MM.1S (cell line): ENCODE data around the gene STARD10.

Experiments
- DNase-seq: peaks from one replicate; pipeline ENCODE4 v3.0.0-alpha.2; 2015
- H2AFZ ChIP-seq: fragments of 300-600 bp; sonication (generic); 2 replicates; pipeline ENCODE4 v1.6.0; 2016; ENCODE audit warnings: antibody characterized with exemption, low read length
- H3F3A ChIP-seq: fragments of 300-600 bp; sonication (generic); 2 replicates; pipeline ENCODE4 v1.6.1; 2016; ENCODE audit warnings: mild to moderate bottlenecking, antibody characterized with exemption, low read length, moderate library complexity, mixed read lengths; ENCODE audit not compliant: insufficient read depth
- H3K27ac ChIP-seq: fragments of 300-600 bp; sonication (generic); 2 replicates; pipeline ENCODE4 v1.5.1; 2016; ENCODE audit warnings: mild to moderate bottlenecking, low read length
- H3K27me3 ChIP-seq: fragments of 300-600 bp; sonication (generic); replicated peaks from 2 replicates; pipeline ENCODE4 v1.6.0; 2016; ENCODE audit warnings: low read length; ENCODE audit not compliant: insufficient read depth
- H3K36me3 ChIP-seq: fragments of 300-600 bp; sonication (generic); replicated peaks from 2 replicates; pipeline ENCODE4 v1.6.1; 2016; ENCODE audit warnings: mild to moderate bottlenecking, low read length, mixed read lengths; ENCODE audit not compliant: insufficient read depth
- H3K4me1 ChIP-seq: fragments of 300-600 bp; sonication (generic); 2 replicates; pipeline ENCODE4 v1.6.1; 2016; ENCODE audit warnings: low read length, mixed read lengths
- H3K4me2 ChIP-seq: fragments of 300-600 bp; sonication (generic); 2 replicates; pipeline ENCODE4 v1.6.0; 2016; ENCODE audit warnings: low read depth, low read length
- H3K4me3 ChIP-seq: fragments of 300-600 bp; sonication (generic); 2 replicates; pipeline ENCODE4 v1.5.1; 2016; ENCODE audit warnings: low read length, mixed read lengths
- H3K79me2 ChIP-seq: fragments of 300-600 bp; sonication (generic); 2 replicates; pipeline ENCODE4 v1.6.1; 2016; ENCODE audit warnings: mixed run types, low read length, mixed read lengths
- H3K9ac ChIP-seq: fragments of 300-600 bp; sonication (generic); 2 replicates; pipeline ENCODE4 v1.6.1; 2016; ENCODE audit warnings: low read length, mixed read lengths
- H3K9me2 ChIP-seq: fragments of 300-600 bp; sonication (generic); replicated peaks from 2 replicates; pipeline ENCODE4 v1.6.1; 2016; ENCODE audit warnings: mild to moderate bottlenecking, low read length, mixed read lengths; ENCODE audit not compliant: insufficient read depth
- H3K9me3 ChIP-seq: fragments of 300-600 bp; sonication (generic); replicated peaks from 2 replicates; pipeline ENCODE4 v1.6.1; 2016; ENCODE audit warnings: mild to moderate bottlenecking, low read length, mixed read lengths; ENCODE audit not compliant: insufficient read depth
- H4K20me1 ChIP-seq: fragments of 300-600 bp; sonication (generic); 2 replicates; pipeline ENCODE4 v1.6.1; 2016; ENCODE audit warnings: mild to moderate bottlenecking, low read length, moderate library complexity, mixed read lengths; ENCODE audit not compliant: insufficient read depth
- CTCF ChIP-seq: fragments of 300-600 bp; sonication (generic); IDR thresholded peaks from 2 replicates; pipeline ENCODE4 v1.5.1; 2016; ENCODE audit warnings: antibody characterized with exemption, low read length, mixed read lengths
- EZH2 ChIP-seq: fragments of 300-600 bp; sonication (generic); optimal IDR thresholded peaks from 2 replicates; pipeline ENCODE3; 2017; ENCODE audit warnings: low read depth, mild to moderate bottlenecking, antibody characterized with exemption, low read length, mixed read lengths
- EZH2phosphoT487 ChIP-seq: fragments of 300-600 bp; sonication (generic); IDR thresholded peaks from 2 replicates; pipeline ENCODE4 v1.6.1; 2018; ENCODE audit warnings: antibody characterized with exemption, low read length

The STARD10 gene

GRCh38 chr11:72816404-72816990 is 22.6 kb upstream of the STARD10 start:
- H3K27me3 ChIP-seq, result no peaks in the 10 kb centered on the region
- no peaks in the 10 kb centered on the region for H3K9me3 ChIP-seq
- peaks cover 63% of the 10 kb centered on the region for H3K79me2 ChIP-seq
- H3K4me2 ChIP-seq, result 0 out of 2 replicates have a peak overlapping the region, but pooled peaks have one; percentile 14
- peaks cover 11% of the 10 kb centered on the region for H3K4me1 ChIP-seq
- H3K27ac ChIP-seq, result no peak overlapping the region
- no peak overlapping the region for H3K4me3 ChIP-seq
- peaks cover 29% of the 10 kb centered on the region for H3F3A ChIP-seq
- no peaks in the 10 kb centered on the region for H3K36me3 ChIP-seq
- H3K9ac ChIP-seq, result no peak overlapping the region
- H2AFZ ChIP-seq, result no peak overlapping the region
- H3K9me2 ChIP-seq, result no peaks in the 10 kb centered on the region
- TF ChIP-seq EZH2 (no peak), CTCF (no peak), EZH2phosphoT487 (no peak)
- no peaks in the 10 kb centered on the region for H4K20me1 ChIP-seq
- no peak for DNase-seq

- Histone ChIP-seq H3K79me2 (peaks cover 62% of the 10 kb centered on the region), H3K9me2 (no peaks in the 10 kb centered on the region), H3K4me2 (peak overlapping the region; percentile 98), H3K4me3 (peak overlapping the region; percentile 96), H3K27me3 (no peaks in the 10 kb centered on the region), H3K36me3 (no peaks in the 10 kb centered on the region; the same call in 1 of the 2 replicates), H3F3A (peaks cover 29% of the 10 kb centered on the region), H3K9me3 (no peaks in the 10 kb centered on the region), H3K4me1 (peaks cover 11% of the 10 kb centered on the region), H3K27ac (peak overlapping the region; percentile 98), H3K9ac (peak overlapping the region; percentile 97), H2AFZ (peak overlapping the region; percentile 50), H4K20me1 (no peaks in the 10 kb centered on the region)
- DNase-seq, result peak; percentile 85
- no peak for TF ChIP-seq CTCF
- TF ChIP-seq EZH2phosphoT487, result no peak
These were observed 21.3 kb upstream of the STARD10 start for GRCh38 chr11:72815110-72815618.

- H3K9me2 ChIP-seq, result no peaks in the 10 kb centered on the region
- H4K20me1 ChIP-seq, result no peaks in the 10 kb centered on the region
- H3K79me2 ChIP-seq, result peaks cover 62% of the 10 kb centered on the region
- no peaks in the 10 kb centered on the region; the same call in 1 of the 2 replicates for H3K36me3 ChIP-seq
- H3K27ac ChIP-seq, result peak within 1 kb of the TSS; percentile 98
- peak within 1 kb of the TSS; percentile 98 for H3K4me2 ChIP-seq
- peaks cover 29% of the 10 kb centered on the region for H3F3A ChIP-seq
- no peaks in the 10 kb centered on the region for H3K27me3 ChIP-seq
- no peaks in the 10 kb centered on the region for H3K9me3 ChIP-seq
- DNase-seq, result peak; percentile 89
- peaks cover 11% of the 10 kb centered on the region for H3K4me1 ChIP-seq
- H3K9ac ChIP-seq, result peak within 1 kb of the TSS; percentile 97
- peak within 1 kb of the TSS; percentile 50 for H2AFZ ChIP-seq
- H3K4me3 ChIP-seq, result peak within 1 kb of the TSS; percentile 96
- TF ChIP-seq EZH2, result no peak
- no peak for TF ChIP-seq CTCF
- TF ChIP-seq EZH2phosphoT487, result no peak
These were observed 20.7 kb upstream of the STARD10 start, which contains the start of gene ATG16L2 for GRCh38 chr11:72814286-72815109. Gene ATG16L2 (plus strand): TSS chr11:72814411. CDS start chr11:72814446, 35 bp downstream.
